Measurements from ENCODE around the gene GCNT2. TPM values are rescaled to one million over a fixed set of nuclear protein-coding genes. Genes with fewer than 3 reads are reported as not detected.

Gene GCNT2
- total and polyA plus RNA-seq, 2 donors (not counting 1 experiment from before 2014, with no cell fraction given) = 1.3 to 2.1 TPM

- DNase-seq (ENCODE audit: low read depth in 2 of 2) = no peak
- Histone ChIP-seq H4K20me1 (ENCODE audit: control insufficient read depth, extremely low read depth, insufficient read depth, low read length) (no peaks in the 10 kb centered on the region), H3K79me2 (ENCODE audit: control insufficient read depth, insufficient read depth, low read length) (no peaks in the 10 kb centered on the region), H3K27ac (ENCODE audit: insufficient read depth, low read length) (no peak overlapping the region), H3K4me1 (ENCODE audit: control insufficient read depth, extremely low read depth, insufficient read depth, low read length) (no peaks in the 10 kb centered on the region), H3K9ac (ENCODE audit: insufficient read depth, low read length) (no peak overlapping the region), H3K9me3 (ENCODE audit: control insufficient read depth, insufficient read depth, low read depth, low read length) (no peaks in the 10 kb centered on the region), H3K4me2 (ENCODE audit: extremely low read depth, insufficient read depth, low read length) (no peak overlapping the region), H3K4me3 (replicated peaks in 1 of 4; ENCODE audit: control extremely low read depth in 1 of 4, insufficient read depth in 1 of 4, low read depth in 3 of 4, low read length in 4 of 4) (no peak overlapping the region), H3K27me3 (ENCODE audit: control insufficient read depth, insufficient read depth, low read length) (no peaks in the 10 kb centered on the region), H2AFZ (ENCODE audit: low read length) (no peak overlapping the region), H3K36me3 (ENCODE audit: control insufficient read depth, insufficient read depth, low read length) (no peaks in the 10 kb centered on the region)
- TF ChIP-seq, protein P1, sequence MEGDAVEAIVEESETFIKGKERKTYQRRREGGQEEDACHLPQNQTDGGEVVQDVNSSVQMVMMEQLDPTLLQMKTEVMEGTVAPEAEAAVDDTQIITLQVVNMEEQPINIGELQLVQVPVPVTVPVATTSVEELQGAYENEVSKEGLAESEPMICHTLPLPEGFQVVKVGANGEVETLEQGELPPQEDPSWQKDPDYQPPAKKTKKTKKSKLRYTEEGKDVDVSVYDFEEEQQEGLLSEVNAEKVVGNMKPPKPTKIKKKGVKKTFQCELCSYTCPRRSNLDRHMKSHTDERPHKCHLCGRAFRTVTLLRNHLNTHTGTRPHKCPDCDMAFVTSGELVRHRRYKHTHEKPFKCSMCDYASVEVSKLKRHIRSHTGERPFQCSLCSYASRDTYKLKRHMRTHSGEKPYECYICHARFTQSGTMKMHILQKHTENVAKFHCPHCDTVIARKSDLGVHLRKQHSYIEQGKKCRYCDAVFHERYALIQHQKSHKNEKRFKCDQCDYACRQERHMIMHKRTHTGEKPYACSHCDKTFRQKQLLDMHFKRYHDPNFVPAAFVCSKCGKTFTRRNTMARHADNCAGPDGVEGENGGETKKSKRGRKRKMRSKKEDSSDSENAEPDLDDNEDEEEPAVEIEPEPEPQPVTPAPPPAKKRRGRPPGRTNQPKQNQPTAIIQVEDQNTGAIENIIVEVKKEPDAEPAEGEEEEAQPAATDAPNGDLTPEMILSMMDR (conservative IDR thresholded peaks at IDR 0.05 in 1 of 2, IDR thresholded peaks at IDR 0.05 in 1 of 2; ENCODE audit: low read depth in 1 of 2, low read length in 2 of 2) = no peak
- TF ChIP-seq EZH2 (IDR thresholded peaks at IDR 0.05; ENCODE audit: low read length, missing control alignments) = no peak
Observed at GRCh38 chr6:10624836-10625235, 103.7 kb downstream of the GCNT2 start.

DNA sequence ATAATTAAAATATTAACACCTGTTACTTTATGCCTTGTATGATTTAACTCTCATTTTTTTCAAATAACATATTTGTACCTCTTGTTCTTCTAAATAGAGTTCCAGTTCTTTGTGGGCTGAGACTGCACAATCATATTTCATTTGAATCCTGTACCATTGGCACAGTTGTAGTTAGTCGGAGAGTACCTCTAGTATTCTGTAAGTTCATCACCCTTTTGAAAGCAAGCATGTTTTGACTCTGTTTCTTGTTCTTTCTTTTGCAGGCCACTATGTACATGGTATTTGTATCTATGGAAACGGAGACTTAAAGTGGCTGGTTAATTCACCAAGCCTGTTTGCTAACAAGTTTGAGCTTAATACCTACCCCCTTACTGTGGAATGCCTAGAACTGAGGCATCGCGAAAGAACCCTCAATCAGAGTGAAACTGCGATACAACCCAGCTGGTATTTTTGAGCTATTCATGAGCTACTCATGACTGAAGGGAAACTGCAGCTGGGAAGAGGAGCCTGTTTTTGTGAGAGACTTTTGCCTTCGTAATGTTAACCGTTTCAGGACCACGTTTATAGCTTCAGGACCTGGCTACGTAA, 105.1 kb downstream of the GCNT2 start:
- H3K9ac ChIP-seq (ENCODE audit: insufficient read depth, low read length) = no peak overlapping the region
- no peaks in the 10 kb centered on the region for H4K20me1 ChIP-seq (ENCODE audit: control insufficient read depth, extremely low read depth, insufficient read depth, low read length)
- H3K79me2 ChIP-seq (ENCODE audit: control insufficient read depth, insufficient read depth, low read length) = no peaks in the 10 kb centered on the region
- no peaks in the 10 kb centered on the region for H3K36me3 ChIP-seq (ENCODE audit: control insufficient read depth, insufficient read depth, low read length)
- peak in 1 of 2 donors; percentile 80 for DNase-seq (ENCODE audit: low read depth in 2 of 2)
- no peaks in the 10 kb centered on the region for H3K4me1 ChIP-seq (ENCODE audit: control insufficient read depth, extremely low read depth, insufficient read depth, low read length)
- no peaks in the 10 kb centered on the region for H3K27me3 ChIP-seq (ENCODE audit: control insufficient read depth, insufficient read depth, low read length)
- peak overlapping the region in 1 of 4 experiments; percentile 8 for H3K4me3 ChIP-seq (replicated peaks in 1 of 4; ENCODE audit: control extremely low read depth in 1 of 4, insufficient read depth in 1 of 4, low read depth in 3 of 4, low read length in 4 of 4)
- no peaks in the 10 kb centered on the region for H3K9me3 ChIP-seq (ENCODE audit: control insufficient read depth, insufficient read depth, low read depth, low read length)
- H3K4me2 ChIP-seq (ENCODE audit: extremely low read depth, insufficient read depth, low read length) = peak overlapping the region; percentile 1
- no peak overlapping the region for H3K27ac ChIP-seq (ENCODE audit: insufficient read depth, low read length)
- H2AFZ ChIP-seq (ENCODE audit: low read length) = no peak overlapping the region
- no peak for TF ChIP-seq EZH2 (IDR thresholded peaks at IDR 0.05; ENCODE audit: low read length, missing control alignments)

- no peak overlapping the region for H3K4me3 ChIP-seq (replicated peaks in 1 of 4; ENCODE audit: control extremely low read depth in 1 of 4, insufficient read depth in 1 of 4, low read depth in 3 of 4, low read length in 4 of 4)
- TF ChIP-seq, protein P1 (conservative IDR thresholded peaks at IDR 0.05 in 1 of 2, IDR thresholded peaks at IDR 0.05 in 1 of 2; ENCODE audit: low read depth in 1 of 2, low read length in 2 of 2) = no peak
- no peak for TF ChIP-seq EZH2 (IDR thresholded peaks at IDR 0.05; ENCODE audit: low read length, missing control alignments)
- no peak overlapping the region for H3K9ac ChIP-seq (ENCODE audit: insufficient read depth, low read length)
- no peaks in the 10 kb centered on the region for H3K4me1 ChIP-seq (ENCODE audit: control insufficient read depth, extremely low read depth, insufficient read depth, low read length)
- no peak overlapping the region for H3K4me2 ChIP-seq (ENCODE audit: extremely low read depth, insufficient read depth, low read length)
- H3K27me3 ChIP-seq (ENCODE audit: control insufficient read depth, insufficient read depth, low read length) = no peaks in the 10 kb centered on the region
- DNase-seq (ENCODE audit: low read depth in 2 of 2) = no peak
- H3K79me2 ChIP-seq (ENCODE audit: control insufficient read depth, insufficient read depth, low read length) = no peaks in the 10 kb centered on the region
- H3K27ac ChIP-seq (ENCODE audit: insufficient read depth, low read length) = no peak overlapping the region
- H3K9me3 ChIP-seq (ENCODE audit: control insufficient read depth, insufficient read depth, low read depth, low read length) = no peaks in the 10 kb centered on the region
- no peak overlapping the region for H2AFZ ChIP-seq (ENCODE audit: low read length)
- H3K36me3 ChIP-seq (ENCODE audit: control insufficient read depth, insufficient read depth, low read length) = no peaks in the 10 kb centered on the region
- no peaks in the 10 kb centered on the region for H4K20me1 ChIP-seq (ENCODE audit: control insufficient read depth, extremely low read depth, insufficient read depth, low read length)
Observed at GRCh38 chr6:10627800-10628199, 106.6 kb downstream of the GCNT2 start.

Data from fibroblast of lung (primary cell).